Mammary epithelial cell (primary cell): ENCODE results near the gene TEKT2.

ENCODE experiments used
- EZH2 ChIP-seq: IDR thresholded peaks from 2 replicates; pipeline ENCODE4 v1.6.1; 2012; ENCODE audit warnings: low read length, inconsistent platforms, borderline replicate concordance
- TF ChIP-seq, protein P1 (sequence below), 2 donors: IDR thresholded peaks in 1 of 2; conservative IDR thresholded peaks in 1 of 2; 2 replicates each; pipeline ENCODE4 v1.5.1; 2011 to 2012; ENCODE audit warnings: inconsistent platforms in 2 of 2, low read length in 2 of 2, mild to moderate bottlenecking in 2 of 2, control low read depth in 1 of 2, low read depth in 1 of 2; ENCODE audit not compliant: insufficient read depth in 1 of 2; ENCODE audit errors: extremely low read depth in 1 of 2

DNA sequence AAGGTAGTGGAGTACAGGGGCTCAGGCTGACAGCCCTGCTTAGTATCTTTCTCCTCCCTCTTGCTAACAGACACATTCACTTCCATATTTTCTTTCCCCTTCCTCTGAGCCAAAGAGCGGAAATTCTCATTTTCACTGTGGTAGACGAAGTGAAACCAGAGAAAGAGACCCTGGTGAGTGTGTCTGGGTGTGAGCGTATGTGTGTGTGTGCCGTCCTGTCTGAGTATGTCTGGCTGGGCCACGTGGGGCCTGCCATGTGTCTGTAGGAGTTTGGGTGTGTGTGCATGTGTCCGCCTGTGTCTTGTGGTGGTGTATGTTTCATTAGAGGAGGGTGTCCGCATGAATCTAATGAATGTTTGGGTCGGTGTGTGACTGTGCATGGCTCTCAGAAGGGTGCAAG lies 39.5 kb downstream of the TEKT2 start:
- TF ChIP-seq, protein P1, sequence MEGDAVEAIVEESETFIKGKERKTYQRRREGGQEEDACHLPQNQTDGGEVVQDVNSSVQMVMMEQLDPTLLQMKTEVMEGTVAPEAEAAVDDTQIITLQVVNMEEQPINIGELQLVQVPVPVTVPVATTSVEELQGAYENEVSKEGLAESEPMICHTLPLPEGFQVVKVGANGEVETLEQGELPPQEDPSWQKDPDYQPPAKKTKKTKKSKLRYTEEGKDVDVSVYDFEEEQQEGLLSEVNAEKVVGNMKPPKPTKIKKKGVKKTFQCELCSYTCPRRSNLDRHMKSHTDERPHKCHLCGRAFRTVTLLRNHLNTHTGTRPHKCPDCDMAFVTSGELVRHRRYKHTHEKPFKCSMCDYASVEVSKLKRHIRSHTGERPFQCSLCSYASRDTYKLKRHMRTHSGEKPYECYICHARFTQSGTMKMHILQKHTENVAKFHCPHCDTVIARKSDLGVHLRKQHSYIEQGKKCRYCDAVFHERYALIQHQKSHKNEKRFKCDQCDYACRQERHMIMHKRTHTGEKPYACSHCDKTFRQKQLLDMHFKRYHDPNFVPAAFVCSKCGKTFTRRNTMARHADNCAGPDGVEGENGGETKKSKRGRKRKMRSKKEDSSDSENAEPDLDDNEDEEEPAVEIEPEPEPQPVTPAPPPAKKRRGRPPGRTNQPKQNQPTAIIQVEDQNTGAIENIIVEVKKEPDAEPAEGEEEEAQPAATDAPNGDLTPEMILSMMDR (conservative IDR thresholded peaks at IDR 0.05 in 1 of 2, IDR thresholded peaks at IDR 0.05 in 1 of 2; ENCODE audit: extremely low read depth in 1 of 2, insufficient read depth in 1 of 2, low read depth in 1 of 2, low read length in 2 of 2), result no peak
- no peak for TF ChIP-seq EZH2
